CD8-positive, alpha-beta memory T cell (primary cell): Measurements from ENCODE around the gene STMP1. TPM values are rescaled to one million over a fixed set of nuclear protein-coding genes. Genes with fewer than 3 reads are reported as not detected.
"Not testable (repeated sequence)": the region's sequence is repeated elsewhere in the genome, so short reads cannot be mapped to it uniquely, and the experiment has no call there.

ENCODE experiments used
- CTCF ChIA-PET: fragments of 350-600 bp; sonication (Branson Sonifier 250); formaldehyde crosslinking; loops from one replicate; lab custom pipeline; 2021; ENCODE audit warnings: antibody characterized with exemption; lab: Charles Lee
- POLR2A ChIA-PET: fragments of 350-600 bp; sonication (Branson Sonifier 250); formaldehyde crosslinking; loops from one replicate; lab custom pipeline; 2021; ENCODE audit warnings: antibody characterized with exemption; lab: Charles Lee
- DNase-seq, 5 donors: peaks; one replicate each; pipeline versions ENCODE4 v3.0.0 to v3.0.0-alpha.2; 2020 to 2022; ENCODE audit warnings: mixed read lengths in 1 of 5
- H3K27ac ChIP-seq: one replicate; pipeline ENCODE4 v1.7.0; 2013; ENCODE audit warnings: low read depth, mild to moderate bottlenecking, low read length, moderate library complexity
- H3K27me3 ChIP-seq: 2 replicates; pipeline ENCODE4 v1.7.0; 2013; ENCODE audit warnings: low read length, mild to moderate bottlenecking; ENCODE audit not compliant: insufficient read depth, poor library complexity, severe bottlenecking
- H3K36me3 ChIP-seq: 2 replicates; pipeline ENCODE4 v1.7.0; 2013; ENCODE audit warnings: mild to moderate bottlenecking, low read length, moderate library complexity; ENCODE audit not compliant: insufficient read depth
- H3K4me1 ChIP-seq: 2 replicates; pipeline ENCODE4 v1.7.0; 2013; ENCODE audit warnings: mild to moderate bottlenecking, low read length, moderate library complexity; ENCODE audit not compliant: insufficient read depth
- H3K4me3 ChIP-seq: 2 replicates; pipeline ENCODE4 v1.7.0; 2013; ENCODE audit warnings: mild to moderate bottlenecking, low read length
- H3K9me3 ChIP-seq: 2 replicates; pipeline ENCODE4 v1.7.0; 2013; ENCODE audit warnings: mild to moderate bottlenecking, low read length
- H3K27ac Mint-ChIP-seq, 8 donors: one replicate each; pipeline ENCODE4 v1.8.0; 2020 to 2021; ENCODE audit warnings: mixed read lengths in 8 of 8, mild to moderate bottlenecking in 6 of 8, inconsistent platforms in 3 of 8, moderate library complexity in 3 of 8
- H3K27me3 Mint-ChIP-seq, 2 donors: one replicate each; pipeline ENCODE4 v1.8.0; 2020 to 2021; ENCODE audit warnings: mixed read lengths in 2 of 2, mild to moderate bottlenecking in 1 of 2, moderate library complexity in 1 of 2
- H3K36me3 Mint-ChIP-seq, 3 donors: one replicate each; pipeline ENCODE4 v1.8.0; 2020 to 2021; ENCODE audit warnings: mixed read lengths in 3 of 3, inconsistent platforms in 1 of 3, mild to moderate bottlenecking in 1 of 3
- H3K4me1 Mint-ChIP-seq, 3 donors: one replicate each; pipeline ENCODE4 v1.8.0; 2020 to 2021; ENCODE audit warnings: mixed read lengths in 3 of 3, inconsistent platforms in 1 of 3, mild to moderate bottlenecking in 1 of 3
- H3K4me3 Mint-ChIP-seq, 7 donors: one replicate each; pipeline ENCODE4 v1.8.0; 2020 to 2021; ENCODE audit warnings: mixed read lengths in 7 of 7, mild to moderate bottlenecking in 6 of 7, moderate library complexity in 4 of 7, inconsistent platforms in 2 of 7
- H3K9me3 Mint-ChIP-seq, 5 donors: one replicate each; pipeline ENCODE4 v1.8.0; 2020 to 2022; ENCODE audit warnings: mixed read lengths in 5 of 5, mild to moderate bottlenecking in 3 of 5, moderate library complexity in 2 of 5, inconsistent platforms in 1 of 5
- polyA plus RNA-seq: library from polyadenylated mRNA; unstranded; fragments of 300-500 nt; fragmentation: Illumina TruSeq; gene quantifications from one replicate; pipeline ENCODE4 v1.2.3, GENCODE V29; 2021
- total RNA-seq, 2 experiments: library from RNA; stranded (reverse); gene quantifications; one replicate each; pipeline ENCODE4 v1.2.3, GENCODE V29; 2021

STMP1 gene
- total and polyA plus RNA-seq, 3 experiments from 2014 or later, result 25.7 to 54.2 (median 26.1) TPM

GRCh38 chr7:135639690-135640089, 22.6 kb upstream of the STMP1 start:
- H3K27me3 ChIP-seq, DNase-seq, H3K4me1 ChIP-seq, H3K27me3 Mint-ChIP-seq, H3K4me3 Mint-ChIP-seq, H3K4me3 ChIP-seq, CTCF ChIA-PET, POLR2A ChIA-PET, H3K4me1 Mint-ChIP-seq, H3K9me3 Mint-ChIP-seq, H3K27ac Mint-ChIP-seq, H3K27ac ChIP-seq, H3K9me3 ChIP-seq: not testable (repeated sequence)
- H3K36me3 ChIP-seq, result peaks cover 27% of the 10 kb centered on the region
- H3K36me3 Mint-ChIP-seq, result peaks cover 21 to 83% (median 36%) of the 10 kb centered on the region in 3 donors

GRCh38 chr7:135644154-135644553, 18.2 kb upstream of the STMP1 start:
- Histone ChIP-seq H3K27ac (no peak overlapping the region), H3K9me3 (no peaks in the 10 kb centered on the region), H3K36me3 (peaks cover 20% of the 10 kb centered on the region), H3K27me3 (no peaks in the 10 kb centered on the region), H3K4me1 (no peaks in the 10 kb centered on the region), H3K4me3 (no peak overlapping the region)
- Mint-ChIP-seq H3K4me1 (peaks cover 0 to 5% (median 2%) of the 10 kb centered on the region in 3 donors), H3K4me3 (no peak overlapping the region), H3K27ac (peak overlapping the region in 2 of 8 donors; percentile 22 to 28), H3K27me3 (no peaks in the 10 kb centered on the region), H3K9me3 (no peaks in the 10 kb centered on the region), H3K36me3 (peaks cover 8 to 75% (median 30%) of the 10 kb centered on the region in 3 donors)
- CTCF ChIA-PET, result interaction anchor here (1.5 to 3.9 kb wide), 6 partner anchors 14 to 364 kb away, joined by 5 to 45 read pairs (median 16); partner anchors contain the start of genes CNOT4 and STMP1
- DNase-seq, result no peak
- POLR2A ChIA-PET, result no interaction called here

- Histone ChIP-seq H3K4me1 (no peaks in the 10 kb centered on the region), H3K36me3 (peaks cover 20% of the 10 kb centered on the region), H3K4me3 (no peak overlapping the region), H3K27me3 (no peaks in the 10 kb centered on the region), H3K27ac (no peak overlapping the region), H3K9me3 (no peaks in the 10 kb centered on the region)
- ChIA-PET CTCF (interaction anchor here (0.9 to 3.9 kb wide), 12 partner anchors 11 to 370 kb away, joined by 3 to 45 read pairs (median 6); partner anchors contain the start of genes CNOT4 and STMP1), POLR2A (no interaction called here)
- Mint-ChIP-seq H3K4me1 (peaks cover 0 to 5% (median 2%) of the 10 kb centered on the region in 3 donors), H3K9me3 (no peaks in the 10 kb centered on the region), H3K36me3 (peaks cover 6 to 73% (median 27%) of the 10 kb centered on the region in 3 donors), H3K27me3 (no peaks in the 10 kb centered on the region), H3K27ac (peak overlapping the region in 1 of 8 donors; percentile 38), H3K4me3 (no peak overlapping the region)
- no peak for DNase-seq
Measured at GRCh38 chr7:135644729-135645128, 17.6 kb upstream of the STMP1 start.

DNA sequence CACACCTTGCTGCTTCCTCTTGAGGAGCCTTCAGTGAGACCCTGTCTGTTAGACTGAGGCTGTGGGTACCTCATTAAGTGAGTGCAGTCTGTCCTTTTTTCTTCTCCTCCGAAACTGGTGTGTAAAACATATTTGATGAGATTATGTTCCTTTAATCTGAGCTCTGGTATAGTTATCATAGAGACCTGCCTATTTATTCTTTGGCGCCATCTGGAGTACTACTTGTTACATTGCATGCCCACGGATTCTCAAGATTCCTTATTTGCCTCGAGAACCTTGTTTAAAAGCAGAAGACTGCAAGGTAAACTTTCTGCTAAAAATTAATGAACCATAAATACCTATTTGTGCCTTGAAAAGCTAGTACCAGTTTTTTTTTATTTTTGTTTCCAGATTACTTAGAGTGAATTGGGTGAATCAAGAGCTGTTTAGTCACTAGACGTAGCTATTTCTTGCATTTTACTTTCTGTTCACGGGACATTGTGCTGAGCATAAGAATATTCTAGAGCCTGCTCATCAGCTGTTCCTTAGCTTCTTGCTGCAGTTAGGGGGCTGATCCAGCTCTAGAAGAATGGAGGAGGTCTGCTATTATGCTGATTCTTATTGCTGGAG, 16.9 kb upstream of the STMP1 start:
- Histone ChIP-seq H3K27ac (no peak overlapping the region), H3K4me3 (no peak overlapping the region), H3K27me3 (no peaks in the 10 kb centered on the region), H3K4me1 (no peaks in the 10 kb centered on the region), H3K36me3 (peaks cover 18% of the 10 kb centered on the region), H3K9me3 (no peaks in the 10 kb centered on the region)
- no peaks in the 10 kb centered on the region for H3K27me3 Mint-ChIP-seq
- H3K36me3 Mint-ChIP-seq, result peaks cover 2 to 69% (median 24%) of the 10 kb centered on the region in 3 donors
- DNase-seq, result peak in 2 of 5 donors; percentile 26 to 33
- no peak overlapping the region for H3K4me3 Mint-ChIP-seq
- ChIA-PET POLR2A (no interaction called here), CTCF (interaction anchor here (0.7 to 3.9 kb wide), 16 partner anchors 12 to 370 kb away, joined by 3 to 45 read pairs (median 4); partner anchors contain the start of genes CNOT4 and STMP1)
- no peaks in the 10 kb centered on the region for H3K9me3 Mint-ChIP-seq
- peaks cover 0 to 5% (median 2%) of the 10 kb centered on the region in 3 donors for H3K4me1 Mint-ChIP-seq
- peak overlapping the region in 2 of 8 donors; percentile 12 to 20 for H3K27ac Mint-ChIP-seq

GRCh38 chr7:135647755-135648154, 14.6 kb upstream of the STMP1 start:
- CTCF ChIA-PET, result no interaction called here
- Mint-ChIP-seq H3K36me3 (peaks cover 0 to 59% (median 14%) of the 10 kb centered on the region in 3 donors), H3K9me3 (no peaks in the 10 kb centered on the region), H3K27ac (no peak overlapping the region), H3K4me3 (no peak overlapping the region), H3K27me3 (no peaks in the 10 kb centered on the region), H3K4me1 (peaks cover 0 to 5% (median 2%) of the 10 kb centered on the region in 3 donors)
- no peaks in the 10 kb centered on the region for H3K4me1 ChIP-seq
- H3K36me3 ChIP-seq, result peaks cover 11% of the 10 kb centered on the region
- no peak for DNase-seq
- no peaks in the 10 kb centered on the region for H3K27me3 ChIP-seq
- H3K4me3 ChIP-seq, result no peak overlapping the region
- POLR2A ChIA-PET, result no interaction called here
- no peaks in the 10 kb centered on the region for H3K9me3 ChIP-seq
- no peak overlapping the region for H3K27ac ChIP-seq

DNA sequence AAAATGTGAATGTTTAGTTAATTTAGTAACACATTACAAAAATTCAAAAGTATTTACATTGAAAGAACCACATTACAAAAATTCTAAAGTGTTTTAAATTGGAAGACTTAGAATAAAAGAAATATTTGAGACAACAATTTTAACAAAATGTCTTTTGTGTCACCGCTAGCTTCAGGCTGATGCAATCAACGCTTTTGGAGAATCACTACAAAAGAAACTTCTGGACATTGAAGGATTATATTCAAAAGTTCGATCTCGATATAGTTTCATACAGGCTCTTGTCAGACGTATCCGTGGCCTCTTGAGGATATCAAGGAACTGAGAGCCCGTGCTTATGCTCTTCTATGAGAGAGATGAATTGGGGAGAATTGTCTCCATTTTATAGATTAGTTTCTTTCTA, 14.1 kb upstream of the STMP1 start:
- Histone ChIP-seq H3K27ac (no peak overlapping the region), H3K27me3 (no peaks in the 10 kb centered on the region), H3K36me3 (peaks cover 11% of the 10 kb centered on the region), H3K4me3 (no peak overlapping the region), H3K9me3 (no peaks in the 10 kb centered on the region), H3K4me1 (no peaks in the 10 kb centered on the region)
- Mint-ChIP-seq H3K9me3 (no peaks in the 10 kb centered on the region), H3K4me3 (no peak overlapping the region), H3K4me1 (peaks cover 0 to 5% (median 2%) of the 10 kb centered on the region in 3 donors), H3K36me3 (peaks cover 0 to 56% (median 14%) of the 10 kb centered on the region in 3 donors), H3K27ac (no peak overlapping the region), H3K27me3 (no peaks in the 10 kb centered on the region)
- ChIA-PET CTCF (no interaction called here), POLR2A (no interaction called here)
- no peak for DNase-seq

DNA sequence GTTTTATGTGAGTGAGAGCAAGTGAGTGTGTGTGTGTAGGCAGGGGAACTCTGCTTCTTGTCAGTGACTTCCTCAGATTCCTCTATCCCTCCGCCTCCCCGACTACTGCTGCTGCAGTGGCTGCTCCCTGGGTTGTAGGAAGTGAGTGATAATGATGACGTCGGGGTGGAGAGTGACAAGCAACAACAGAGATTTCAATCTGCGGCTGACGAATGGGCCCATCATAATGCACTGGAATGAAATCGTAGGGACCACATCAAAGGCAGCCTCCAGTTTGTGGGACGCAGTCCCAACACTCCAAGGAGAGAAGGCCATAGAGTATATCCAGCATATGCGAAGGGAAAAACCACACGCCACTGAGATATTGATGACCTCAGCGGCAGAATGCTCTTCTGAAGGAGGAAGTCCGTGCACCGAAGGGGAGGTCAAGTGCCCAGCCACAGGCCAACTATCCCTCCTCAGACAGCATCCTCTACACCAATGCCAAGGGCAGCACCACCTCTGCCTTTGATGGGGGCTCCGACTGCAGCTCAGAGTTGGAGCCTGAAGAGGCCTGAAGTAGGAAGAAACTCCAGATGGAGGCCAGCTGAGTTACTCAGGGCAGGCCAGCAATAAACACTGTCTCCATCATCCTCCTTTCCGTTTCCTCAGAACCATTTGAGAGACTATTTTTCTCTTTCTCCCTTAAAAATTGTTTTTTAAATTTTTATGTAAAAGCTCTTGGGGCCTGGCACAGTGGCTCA, 11.3 kb upstream of the STMP1 start:
- Mint-ChIP-seq H3K4me3 (no peak overlapping the region), H3K27ac (peak overlapping the region in 1 of 8 donors; percentile 73), H3K27me3 (no peaks in the 10 kb centered on the region), H3K36me3 (peaks cover 0 to 29% (median 5%) of the 10 kb centered on the region in 3 donors), H3K9me3 (no peaks in the 10 kb centered on the region), H3K4me1 (no peaks in the 10 kb centered on the region)
- no peak overlapping the region for H3K27ac ChIP-seq
- no peak overlapping the region for H3K4me3 ChIP-seq
- ChIA-PET POLR2A (no interaction called here), CTCF (no interaction called here)
- peaks cover 6% of the 10 kb centered on the region for H3K36me3 ChIP-seq
- DNase-seq, result no peak
- H3K4me1 ChIP-seq, result no peaks in the 10 kb centered on the region
- H3K27me3 ChIP-seq, result no peaks in the 10 kb centered on the region
- no peaks in the 10 kb centered on the region for H3K9me3 ChIP-seq
